ENCODE results near the gene KRT25.

The KRT25 gene

GRCh38 chr17:40727447-40728231 is 27.5 kb downstream of the KRT25 start:
- DNase-seq (ENCODE audit: extremely low read depth, low read depth), result peak; percentile 49
- TF ChIP-seq, protein P1, sequence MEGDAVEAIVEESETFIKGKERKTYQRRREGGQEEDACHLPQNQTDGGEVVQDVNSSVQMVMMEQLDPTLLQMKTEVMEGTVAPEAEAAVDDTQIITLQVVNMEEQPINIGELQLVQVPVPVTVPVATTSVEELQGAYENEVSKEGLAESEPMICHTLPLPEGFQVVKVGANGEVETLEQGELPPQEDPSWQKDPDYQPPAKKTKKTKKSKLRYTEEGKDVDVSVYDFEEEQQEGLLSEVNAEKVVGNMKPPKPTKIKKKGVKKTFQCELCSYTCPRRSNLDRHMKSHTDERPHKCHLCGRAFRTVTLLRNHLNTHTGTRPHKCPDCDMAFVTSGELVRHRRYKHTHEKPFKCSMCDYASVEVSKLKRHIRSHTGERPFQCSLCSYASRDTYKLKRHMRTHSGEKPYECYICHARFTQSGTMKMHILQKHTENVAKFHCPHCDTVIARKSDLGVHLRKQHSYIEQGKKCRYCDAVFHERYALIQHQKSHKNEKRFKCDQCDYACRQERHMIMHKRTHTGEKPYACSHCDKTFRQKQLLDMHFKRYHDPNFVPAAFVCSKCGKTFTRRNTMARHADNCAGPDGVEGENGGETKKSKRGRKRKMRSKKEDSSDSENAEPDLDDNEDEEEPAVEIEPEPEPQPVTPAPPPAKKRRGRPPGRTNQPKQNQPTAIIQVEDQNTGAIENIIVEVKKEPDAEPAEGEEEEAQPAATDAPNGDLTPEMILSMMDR (IDR thresholded peaks at IDR 0.05; ENCODE audit: low read depth, low read length), result no peak

GRCh38 chr17:40726919-40727318 is 28.2 kb downstream of the KRT25 start:
- TF ChIP-seq, protein P1 (IDR thresholded peaks at IDR 0.05; ENCODE audit: low read depth, low read length), result peak; percentile 19
- DNase-seq (ENCODE audit: extremely low read depth, low read depth), result no peak

DNA sequence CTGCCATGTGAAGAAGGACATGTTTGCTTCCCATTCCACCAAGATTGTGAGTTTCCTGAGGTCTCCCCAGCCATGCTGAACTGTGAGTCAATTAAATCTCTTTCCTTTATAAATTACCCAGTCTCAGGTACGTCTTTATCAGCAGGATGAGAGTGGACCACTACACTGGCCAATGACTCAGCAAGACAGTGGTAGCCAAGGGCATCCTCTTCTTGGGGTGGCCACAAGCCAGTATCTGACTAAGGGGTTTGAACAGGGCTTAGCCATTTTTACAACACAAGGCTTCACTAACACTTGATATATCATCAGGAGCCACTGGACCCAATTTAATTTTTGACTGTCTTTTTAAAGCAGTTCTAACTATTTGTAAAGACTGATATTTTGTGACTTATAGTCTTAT is 30.5 kb downstream of the KRT25 start:
- TF ChIP-seq, protein P1 (IDR thresholded peaks at IDR 0.05; ENCODE audit: low read depth, low read length), result no peak
- no peak for DNase-seq (ENCODE audit: extremely low read depth, low read depth)

DNA sequence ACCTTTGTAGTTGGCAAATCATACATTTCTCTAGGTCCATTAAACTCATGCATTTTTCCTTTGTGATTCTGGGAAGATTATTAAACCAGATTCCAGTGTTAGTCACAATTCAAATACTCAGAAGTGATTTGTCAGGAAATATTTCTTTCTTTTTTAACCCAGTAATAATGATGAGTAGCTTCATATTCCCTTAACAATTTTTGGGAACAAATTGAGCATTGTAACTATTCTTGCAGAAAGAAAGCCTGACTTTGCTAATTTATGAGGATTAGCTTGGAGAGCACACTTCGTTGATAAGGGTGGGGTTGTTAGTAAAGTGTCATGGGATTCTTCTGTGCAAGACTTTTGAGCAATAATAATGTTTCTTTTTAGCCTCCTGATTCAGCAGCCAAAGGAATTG is 32.9 kb downstream of the KRT25 start:
- TF ChIP-seq, protein P1 (IDR thresholded peaks at IDR 0.05; ENCODE audit: low read depth, low read length), result no peak
- no peak for DNase-seq (ENCODE audit: extremely low read depth, low read depth)

GRCh38 chr17:40720899-40721298 is 34.2 kb downstream of the KRT25 start:
- TF ChIP-seq, protein P1 (IDR thresholded peaks at IDR 0.05; ENCODE audit: low read depth, low read length), result no peak
- DNase-seq (ENCODE audit: extremely low read depth, low read depth), result no peak

DNA sequence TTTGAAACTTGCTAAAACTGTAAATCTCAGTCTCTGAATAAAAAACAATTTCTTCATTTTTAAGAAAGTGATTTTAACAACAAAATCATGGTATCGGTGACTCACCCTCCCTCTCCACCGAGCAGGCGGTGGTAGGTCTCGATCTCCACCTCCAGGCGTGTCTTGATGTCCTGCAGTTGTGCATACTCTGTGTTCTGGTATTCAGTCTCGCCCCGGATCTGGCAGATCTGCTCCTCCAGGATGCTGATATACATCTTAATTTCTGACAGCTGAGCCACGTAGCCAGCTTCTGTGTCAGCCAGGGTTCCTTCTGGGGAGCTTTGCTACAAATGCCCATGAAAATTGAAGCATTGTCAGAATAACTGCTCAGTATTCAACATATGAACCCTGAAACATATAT is 36.2 kb downstream of the KRT25 start:
- no peak for DNase-seq (ENCODE audit: extremely low read depth, low read depth)

GRCh38 chr17:40717776-40718175 is 37.4 kb downstream of the KRT25 start:
- TF ChIP-seq, protein P1 (IDR thresholded peaks at IDR 0.05; ENCODE audit: low read depth, low read length), result no peak
- no peak for DNase-seq (ENCODE audit: extremely low read depth, low read depth)

More for the DNA sequence above, 36.2 kb downstream of the KRT25 start:
- TF ChIP-seq, protein P1 (IDR thresholded peaks at IDR 0.05; ENCODE audit: low read depth, low read length), result no peak

All from AG09319 (cell line).